Measurements from ENCODE around the gene GPRIN1. TPM values are rescaled to one million over a fixed set of nuclear protein-coding genes. Genes with fewer than 3 reads are reported as not detected.

GPRIN1 gene
- total RNA-seq, 6 donors from 2014 or later = under 0.01 to 4.0 (median 1.3) TPM

GRCh38 chr5:176587398-176587797 lies 22.6 kb downstream of the GPRIN1 start:
- Histone ChIP-seq H3K27ac (no peak overlapping the region), H3K4me3 (no peak overlapping the region), H3K9me3 (peaks cover 0 to 20% (median 13%) of the 10 kb centered on the region in 4 donors), H3K27me3 (no peaks in the 10 kb centered on the region), H3K36me3 (no peaks in the 10 kb centered on the region), H3K4me1 (no peaks in the 10 kb centered on the region)
- WGBS, 2 donors = 85 to 89% methylated on average over 7 of the region's 7 CpGs
- DNase-seq (no peak), ATAC-seq (ENCODE audit: low FRiP score in 2 of 2) (no peak)
- no peak for TF ChIP-seq EP300 (IDR thresholded peaks at IDR 0.05)
- no peak for TF ChIP-seq POLR2AphosphoS5 (IDR thresholded peaks at IDR 0.05)
- TF ChIP-seq POLR2A (IDR thresholded peaks at IDR 0.05) = no peak
- no peak for TF ChIP-seq CTCF (IDR thresholded peaks at IDR 0.05)

DNA sequence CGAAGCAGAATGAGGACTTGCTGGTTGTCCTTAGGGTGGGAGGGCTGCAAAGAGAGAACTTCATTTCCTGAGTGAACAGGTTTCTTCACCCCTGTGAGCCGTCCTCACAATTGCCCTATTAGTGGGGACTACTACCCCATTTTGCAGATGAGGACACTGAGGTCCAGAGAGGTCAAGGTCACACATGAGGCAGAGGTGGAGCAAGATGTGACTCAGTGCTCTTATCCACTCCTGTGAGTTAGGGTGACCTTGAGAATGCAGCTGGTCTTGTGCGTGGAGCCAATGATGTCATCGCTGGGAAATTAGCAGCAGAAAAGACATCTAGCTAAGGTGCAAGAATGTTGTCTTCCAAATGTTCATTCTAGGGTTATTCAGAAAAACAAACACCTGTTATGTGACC lies 26.9 kb downstream of the GPRIN1 start:
- 84 to 86% methylated on average over 4 of the region's 4 CpGs for WGBS, 2 donors
- Histone ChIP-seq H3K4me3 (no peak overlapping the region), H3K27ac (no peak overlapping the region), H3K36me3 (no peaks in the 10 kb centered on the region), H3K27me3 (no peaks in the 10 kb centered on the region), H3K9me3 (peaks cover 0 to 20% (median 13%) of the 10 kb centered on the region in 4 donors), H3K4me1 (no peaks in the 10 kb centered on the region)
- no peak for ATAC-seq (ENCODE audit: low FRiP score in 2 of 2)
- no peak for DNase-seq
- TF ChIP-seq POLR2A (IDR thresholded peaks at IDR 0.05) (no peak), EP300 (IDR thresholded peaks at IDR 0.05) (no peak), CTCF (IDR thresholded peaks at IDR 0.05) (no peak), POLR2AphosphoS5 (IDR thresholded peaks at IDR 0.05) (no peak)

DNA sequence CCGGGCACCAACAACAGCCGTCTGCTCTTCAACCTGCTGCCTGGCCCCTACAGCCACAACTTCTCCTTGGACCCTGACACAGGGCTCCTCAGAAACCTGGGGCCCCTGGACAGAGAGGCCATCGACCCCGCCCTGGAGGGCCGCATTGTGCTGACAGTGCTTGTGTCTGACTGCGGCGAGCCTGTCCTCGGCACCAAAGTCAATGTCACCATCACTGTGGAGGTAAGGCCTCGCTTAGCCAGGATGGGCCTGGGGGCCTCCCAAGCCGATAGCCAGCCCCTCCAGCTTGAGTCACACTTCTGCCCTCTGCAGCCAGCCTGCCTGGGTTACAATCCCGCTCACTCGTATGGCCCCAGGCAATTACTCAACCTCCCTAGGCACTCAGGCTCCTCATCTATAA lies 28.6 kb downstream of the GPRIN1 start:
- H3K36me3 ChIP-seq = no peaks in the 10 kb centered on the region
- no peak overlapping the region for H3K4me3 ChIP-seq
- peaks cover 0 to 20% (median 13%) of the 10 kb centered on the region in 4 donors for H3K9me3 ChIP-seq
- no peak for TF ChIP-seq POLR2AphosphoS5 (IDR thresholded peaks at IDR 0.05)
- TF ChIP-seq CTCF (IDR thresholded peaks at IDR 0.05) = no peak
- TF ChIP-seq EP300 (IDR thresholded peaks at IDR 0.05) = no peak
- TF ChIP-seq POLR2A (IDR thresholded peaks at IDR 0.05) = no peak
- DNase-seq (no peak), ATAC-seq (ENCODE audit: low FRiP score in 2 of 2) (no peak)
- WGBS, 2 donors = 84 to 93% methylated on average over 4 to 12 of the region's 12 CpGs
- no peak overlapping the region for H3K27ac ChIP-seq
- no peaks in the 10 kb centered on the region for H3K27me3 ChIP-seq
- H3K4me1 ChIP-seq = no peaks in the 10 kb centered on the region

DNA sequence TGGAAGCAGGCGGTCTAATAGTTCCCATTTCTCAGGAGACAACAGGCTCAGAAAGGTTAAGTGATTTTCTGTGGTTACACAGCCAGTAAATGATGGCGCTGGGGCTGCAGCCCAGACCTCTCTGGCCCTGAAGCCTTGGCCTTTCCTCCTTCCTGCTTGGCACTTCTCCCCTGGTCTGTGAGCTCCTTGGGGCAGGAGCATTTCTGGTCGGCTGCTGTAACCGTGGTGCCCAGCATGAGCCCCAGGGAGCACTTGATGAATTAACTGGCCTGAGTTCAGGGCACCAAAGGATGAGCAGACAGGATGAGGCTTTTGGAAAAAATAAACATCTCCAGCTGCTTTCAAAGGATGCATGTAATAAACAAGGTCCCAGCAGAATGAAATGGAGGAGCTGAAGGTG lies 30.6 kb downstream of the GPRIN1 start:
- Histone ChIP-seq H3K9me3 (peaks cover 0 to under 1% (median under 1%) of the 10 kb centered on the region in 4 donors), H3K4me1 (no peaks in the 10 kb centered on the region), H3K4me3 (no peak overlapping the region), H3K27me3 (no peaks in the 10 kb centered on the region), H3K27ac (no peak overlapping the region), H3K36me3 (no peaks in the 10 kb centered on the region)
- DNase-seq = no peak
- ATAC-seq (ENCODE audit: low FRiP score in 2 of 2) = no peak
- TF ChIP-seq POLR2A (IDR thresholded peaks at IDR 0.05) (no peak), CTCF (IDR thresholded peaks at IDR 0.05) (no peak), POLR2AphosphoS5 (IDR thresholded peaks at IDR 0.05) (no peak), EP300 (IDR thresholded peaks at IDR 0.05) (no peak)
- 55 to 61% methylated on average over 4 of the region's 4 CpGs for WGBS, 2 donors

GRCh38 chr5:176578391-176578808 lies 31.6 kb downstream of the GPRIN1 start:
- Histone ChIP-seq H3K27me3 (no peaks in the 10 kb centered on the region), H3K27ac (no peak overlapping the region), H3K4me3 (no peak overlapping the region), H3K4me1 (peaks cover 0 to 7% (median 0%) of the 10 kb centered on the region in 4 donors), H3K36me3 (no peaks in the 10 kb centered on the region), H3K9me3 (no peaks in the 10 kb centered on the region)
- DNase-seq (peak in 1 of 2 donors; percentile 71), ATAC-seq (ENCODE audit: low FRiP score in 2 of 2) (peak; percentile 38 to 70)
- 26 to 46% methylated on average over 15 of the region's 15 CpGs for WGBS, 2 donors
- no peak for TF ChIP-seq POLR2AphosphoS5 (IDR thresholded peaks at IDR 0.05)
- TF ChIP-seq CTCF (IDR thresholded peaks at IDR 0.05) = peak; percentile 21 to 75 (median 64)
